H1 (cell line): ENCODE measurements around the gene AGBL4. TPM values are rescaled to one million over a fixed set of nuclear protein-coding genes. Genes with fewer than 3 reads are reported as not detected.

Experiments used
- CTCF ChIA-PET: fragments of 300-600 bp; sonication (Branson Sonifier 250); formaldehyde crosslinking; loops from one replicate; lab custom pipeline; 2021; ENCODE audit not compliant: partially characterized antibody; lab: Charles Lee
- POLR2A ChIA-PET: fragments of 300-600 bp; sonication (Branson Sonifier 250); formaldehyde crosslinking; loops from one replicate; lab custom pipeline; 2021; ENCODE audit warnings: inconsistent platforms; ENCODE audit not compliant: partially characterized antibody; lab: Charles Lee
- DNase-seq, 2 experiments: peaks; one replicate each; pipeline versions ENCODE4 v3.0.0 to v3.0.0-alpha.2; 2010 to 2022; ENCODE audit warnings: low spot score in 2 of 2, low read depth in 1 of 2, mixed read lengths in 1 of 2
- FAIRE-seq: peaks from 2 replicates; lab custom pipeline; 2011; peaks lifted over from hg19 to GRCh38; lab: Jason Lieb, UNC
- H2AFZ ChIP-seq: 2 replicates; pipeline ENCODE4 v1.8.1; 2012; ENCODE audit warnings: low read length, inconsistent platforms
- H2AK5ac ChIP-seq: 2 replicates; pipeline ENCODE4 v1.6.1; 2013; ENCODE audit warnings: low read depth, low read length
- H2BK120ac ChIP-seq: replicated peaks from 2 replicates; pipeline ENCODE3; 2013; ENCODE audit warnings: low read depth, low read length, inconsistent platforms
- H2BK12ac ChIP-seq: 2 replicates; pipeline ENCODE4 v1.6.1; 2013; ENCODE audit warnings: low read depth, low read length
- H2BK15ac ChIP-seq: 2 replicates; pipeline ENCODE4 v1.6.1; 2013; ENCODE audit warnings: low read length
- H2BK20ac ChIP-seq: 2 replicates; pipeline ENCODE4 v1.6.1; 2013; ENCODE audit warnings: low read length
- H2BK5ac ChIP-seq: 2 replicates; pipeline ENCODE4 v1.6.1; 2013; ENCODE audit warnings: low read depth, low read length
- H3K14ac ChIP-seq: 2 replicates; pipeline ENCODE4 v1.6.1; 2013; ENCODE audit warnings: inconsistent platforms; ENCODE audit not compliant: insufficient read length
- H3K18ac ChIP-seq: 2 replicates; pipeline ENCODE4 v1.6.1; 2013; ENCODE audit warnings: low read length; ENCODE audit errors: extremely low read depth
- H3K23ac ChIP-seq: 2 replicates; pipeline ENCODE4 v1.6.1; 2013; ENCODE audit warnings: inconsistent platforms; ENCODE audit not compliant: insufficient read length
- H3K23me2 ChIP-seq: 2 replicates; pipeline ENCODE4 v1.6.1; 2013; ENCODE audit warnings: low read depth, low read length
- H3K27ac ChIP-seq: 2 replicates; pipeline ENCODE4 v1.6.1; 2011; ENCODE audit warnings: low read depth, low read length, inconsistent platforms
- H3K27me3 ChIP-seq, 4 experiments: replicated peaks in 1 of 4; 1 replicate in 1 of 4; 2 replicates in 3 of 4; pipeline versions ENCODE4 v1.6.1 to v1.8.1; 2011 to 2013; ENCODE audit warnings: low read length in 3 of 4, mild to moderate bottlenecking in 3 of 4, inconsistent platforms in 2 of 4, mixed read lengths in 2 of 4, moderate library complexity in 1 of 4; ENCODE audit not compliant: control insufficient read depth in 3 of 4, insufficient read depth in 3 of 4; ENCODE audit errors: extremely low read depth in 1 of 4
- H3K36me3 ChIP-seq, 4 experiments: 2 replicates each; pipeline versions ENCODE4 v1.6.1 to v1.8.1; 2011 to 2013; ENCODE audit warnings: mild to moderate bottlenecking in 4 of 4, low read length in 3 of 4, moderate library complexity in 2 of 4, control low read depth in 1 of 4, inconsistent platforms in 1 of 4; ENCODE audit not compliant: insufficient read depth in 4 of 4, control insufficient read depth in 2 of 4
- H3K4ac ChIP-seq: replicated peaks from 2 replicates; pipeline ENCODE3; 2013; ENCODE audit warnings: low read length, low read depth, mixed read lengths, inconsistent platforms; ENCODE audit not compliant: insufficient read length
- H3K4me1 ChIP-seq, 4 experiments: replicated peaks in 1 of 4; 1 replicate in 1 of 4; 2 replicates in 3 of 4; pipeline versions ENCODE4 v1.6.1 to v1.8.1; 2011 to 2013; ENCODE audit warnings: low read length in 3 of 4, inconsistent platforms in 2 of 4, mixed read lengths in 1 of 4; ENCODE audit not compliant: insufficient read depth in 4 of 4, control insufficient read depth in 3 of 4
- H3K4me2 ChIP-seq, 2 experiments: 2 replicates each; pipeline versions ENCODE4 v1.6.1 to v1.8.1; 2011 to 2013; ENCODE audit warnings: low read depth in 2 of 2, low read length in 2 of 2, control low read depth in 1 of 2, inconsistent platforms in 1 of 2, mild to moderate bottlenecking in 1 of 2; ENCODE audit not compliant: insufficient read depth in 1 of 2
- H3K4me3 ChIP-seq, 4 experiments: fragments of 200-600, 300-600 bp in 1 of 4; sonication (generic), shearing (Covaris generic), sonication (Bioruptor Twin) in 1 of 4; 2 replicates each; pipeline versions ENCODE4 v1.5.1 to v1.8.1; 2011 to 2016; ENCODE audit warnings: low read length in 4 of 4, low read depth in 3 of 4, control low read depth in 2 of 4, inconsistent platforms in 2 of 4, mild to moderate bottlenecking in 2 of 4, mixed read lengths in 1 of 4, moderate library complexity in 1 of 4; ENCODE audit not compliant: insufficient read depth in 2 of 4; ENCODE audit errors: extremely low read depth in 1 of 4
- H3K56ac ChIP-seq: replicated peaks from 2 replicates; pipeline ENCODE3; 2013; ENCODE audit warnings: low read depth, mild to moderate bottlenecking, mixed read lengths, low read length, inconsistent platforms; ENCODE audit not compliant: insufficient read length
- H3K79me1 ChIP-seq: 2 replicates; pipeline ENCODE4 v1.6.1; 2013; ENCODE audit warnings: low read depth, low read length, control low read depth
- H3K79me2 ChIP-seq, 2 experiments: 2 replicates each; pipeline versions ENCODE4 v1.6.1 to v1.8.1; 2012 to 2013; ENCODE audit warnings: low read length in 2 of 2, mild to moderate bottlenecking in 2 of 2, inconsistent platforms in 1 of 2; ENCODE audit not compliant: insufficient read depth in 2 of 2, control insufficient read depth in 1 of 2
- H3K9ac ChIP-seq, 4 experiments: replicated peaks in 1 of 4; 1 replicate in 1 of 4; 2 replicates in 3 of 4; pipeline versions ENCODE4 v1.6.1 to v1.8.1; 2011 to 2013; ENCODE audit warnings: low read depth in 3 of 4, low read length in 3 of 4, control low read depth in 2 of 4, mild to moderate bottlenecking in 2 of 4, moderate library complexity in 2 of 4, inconsistent platforms in 1 of 4; ENCODE audit errors: extremely low read depth in 1 of 4
- H3K9me3 ChIP-seq, 2 experiments: 2 replicates each; pipeline versions ENCODE4 v1.6.1 to v1.8.1; 2012 to 2013; ENCODE audit warnings: mild to moderate bottlenecking in 2 of 2, moderate library complexity in 2 of 2, control low read depth in 1 of 2, inconsistent platforms in 1 of 2, low read depth in 1 of 2, low read length in 1 of 2, mixed read lengths in 1 of 2; ENCODE audit not compliant: insufficient read depth in 2 of 2
- H4K20me1 ChIP-seq, 2 experiments: replicated peaks in 1 of 2; 2 replicates each; pipeline versions ENCODE3 to v1.8.1; 2011 to 2013; ENCODE audit warnings: inconsistent platforms in 2 of 2, low read length in 2 of 2, mild to moderate bottlenecking in 1 of 2; ENCODE audit not compliant: insufficient read depth in 2 of 2, control insufficient read depth in 1 of 2
- H4K5ac ChIP-seq: 2 replicates; pipeline ENCODE4 v1.6.1; 2013; ENCODE audit warnings: low read length, low read depth, mixed read lengths, inconsistent platforms; ENCODE audit not compliant: insufficient read length
- H4K8ac ChIP-seq: 2 replicates; pipeline ENCODE4 v1.8.0; 2013; ENCODE audit warnings: mild to moderate bottlenecking, moderate library complexity, low read length, inconsistent platforms; ENCODE audit not compliant: insufficient read depth; ENCODE audit errors: extremely low read depth
- H4K91ac ChIP-seq: replicated peaks from 2 replicates; pipeline ENCODE3; 2013; ENCODE audit warnings: low read length, mixed read lengths, inconsistent platforms; ENCODE audit not compliant: insufficient read length
- ATF2 ChIP-seq: IDR thresholded peaks from 2 replicates; pipeline ENCODE4 v1.6.1; 2012; ENCODE audit warnings: low read length, inconsistent platforms
- EP300 ChIP-seq, 2 experiments: IDR thresholded peaks; 1 replicate in 1 of 2; 2 replicates in 1 of 2; pipeline ENCODE4 v1.6.1; 2011 to 2012; ENCODE audit warnings: low read depth in 2 of 2, low read length in 2 of 2, mild to moderate bottlenecking in 2 of 2, borderline replicate concordance in 1 of 2, inconsistent platforms in 1 of 2, moderate library complexity in 1 of 2
- HDAC2 ChIP-seq, 2 experiments: fragments of 300-600 bp in 1 of 2; sonication (generic) in 1 of 2; IDR thresholded peaks; 2 replicates each; pipeline ENCODE4 v1.6.1; 2011 to 2012; ENCODE audit warnings: low read depth in 2 of 2, low read length in 2 of 2, mild to moderate bottlenecking in 2 of 2, moderate library complexity in 2 of 2, borderline replicate concordance in 1 of 2, inconsistent platforms in 1 of 2
- POLR2AphosphoS5 ChIP-seq: IDR thresholded peaks from 2 replicates; pipeline ENCODE4 v1.6.1; 2011; ENCODE audit warnings: low read depth, low read length
- SAP30 ChIP-seq: fragments of 300-600 bp; sonication (generic); IDR thresholded peaks from 2 replicates; pipeline ENCODE4 v1.7.1; 2012; ENCODE audit warnings: low read length, moderate library complexity, mild to moderate bottlenecking, inconsistent platforms; ENCODE audit not compliant: insufficient read depth, insufficient replicate concordance
- TAF1 ChIP-seq: IDR thresholded peaks from 2 replicates; pipeline ENCODE4 v1.6.1; 2011; ENCODE audit warnings: mild to moderate bottlenecking, low read depth, low read length
- TBP ChIP-seq: IDR thresholded peaks from 2 replicates; pipeline ENCODE4 v1.6.1; 2011; ENCODE audit warnings: low read depth, low read length, improper control_type of control experiment
- TEAD4 ChIP-seq: IDR thresholded peaks from 2 replicates; pipeline ENCODE4 v1.6.1; 2012; ENCODE audit warnings: low read depth, low read length, inconsistent platforms, mixed read lengths
- WGBS, 2 experiments: shearing (Covaris generic) in 1 of 2; methylation state at CpG; one replicate each; pipeline versions ENCODE4 v1.1.6 to v1.1.7; 2013 to 2015; ENCODE audit warnings: low lambda C conversion rate in 2 of 2, mixed read lengths in 2 of 2, inconsistent platforms in 1 of 2, low coverage in 1 of 2, missing lambda C conversion rate in 1 of 2; ENCODE audit not compliant: insufficient replicate concordance in 2 of 2, insufficient coverage in 1 of 2, insufficient read length in 1 of 2; ENCODE audit errors: extremely low coverage in 1 of 2, missing lambda C conversion rate in 1 of 2; 5-methylcytosine and 5-hydroxymethylcytosine counted together
- polyA plus RNA-seq, 7 experiments: library from polyadenylated mRNA; depleted of rRNA in 3 of 7; stranded (reverse) in 5 of 7; unstranded in 2 of 7; fragments of >200 nt in 5 of 7; fragments of 200-250 nt in 2 of 7; gene quantifications; 1 replicate in 5 of 7; 2 replicates in 1 of 7; 4 replicates in 1 of 7; pipeline versions ENCODE4 v1.2.1 to v1.2.3, GENCODE V29; 2011 to 2013; ENCODE audit warnings: missing spikeins in 2 of 7, mixed read lengths in 2 of 7
- total RNA-seq: library from RNA; stranded (reverse); fragmentation: NEBNext Ultra II Directional; extraction: Animal tissue kit (Norgen Biotek cat#: 25700); gene quantifications from 2 replicates; pipeline ENCODE4 v1.2.1, GENCODE V29; 2021

The AGBL4 gene
- total and polyA plus RNA-seq, 2 of the 8 experiments (the other 6 are each of a cell fraction or from before 2014, with no cell fraction given), result 0.41 to 0.45 TPM

- H3K79me2 ChIP-seq, result no peaks in the 10 kb centered on the region
- H2BK20ac ChIP-seq, result no peak overlapping the region
- H2AK5ac ChIP-seq, result no peak overlapping the region
- no peak overlapping the region for H3K56ac ChIP-seq
- H3K79me1 ChIP-seq, result no peaks in the 10 kb centered on the region
- POLR2A ChIA-PET, result no interaction called here
- H3K18ac ChIP-seq, result no peak overlapping the region
- no peak overlapping the region for H4K5ac ChIP-seq
- CTCF ChIA-PET, result no interaction called here
- WGBS, 2 experiments, result 85% methylated on average over 3 of the region's 3 CpGs; no CpG with 5 or more reads in 1 of the 2 experiments
- no peaks in the 10 kb centered on the region for H4K20me1 ChIP-seq
- H2AFZ ChIP-seq, result no peak overlapping the region
- no peak overlapping the region for H3K9ac ChIP-seq
- no peak overlapping the region for H2BK120ac ChIP-seq
- H2BK12ac ChIP-seq, result no peak overlapping the region
- no peak overlapping the region for H2BK15ac ChIP-seq
- H3K9me3 ChIP-seq, result no peaks in the 10 kb centered on the region
- H4K91ac ChIP-seq, result no peak overlapping the region
- H3K36me3 ChIP-seq, result no peaks in the 10 kb centered on the region
- no peak overlapping the region for H3K14ac ChIP-seq
- no peak overlapping the region for H3K27ac ChIP-seq
- H3K4me2 ChIP-seq, result no peak overlapping the region
- no peak overlapping the region for H4K8ac ChIP-seq
- H3K4me1 ChIP-seq, result peaks cover 0 to 5% (median 0%) of the 10 kb centered on the region in 4 experiments; a peak in 2 of 7 replicates
- FAIRE-seq (no peak), DNase-seq (no peak)
- H3K4ac ChIP-seq, result no peak overlapping the region
- no peak overlapping the region for H3K4me3 ChIP-seq
- H3K23ac ChIP-seq, result no peak overlapping the region
- no peak overlapping the region for H2BK5ac ChIP-seq
- H3K27me3 ChIP-seq, result no peaks in the 10 kb centered on the region
- no peaks in the 10 kb centered on the region for H3K23me2 ChIP-seq
- TF ChIP-seq POLR2AphosphoS5, result no peak
- TF ChIP-seq TAF1, result no peak
- TF ChIP-seq EP300 (IDR thresholded peaks at IDR 0.05; ENCODE audit: borderline replicate concordance in 1 of 2, low read depth in 2 of 2, low read length in 2 of 2), result no peak
- TF ChIP-seq TBP, result no peak
- no peak for TF ChIP-seq ATF2
- TF ChIP-seq SAP30, result no peak
- TF ChIP-seq HDAC2 (IDR thresholded peaks at IDR 0.05; ENCODE audit: borderline replicate concordance in 1 of 2, low read depth in 2 of 2, low read length in 2 of 2), result no peak
- no peak for TF ChIP-seq TEAD4
These were observed 1179.6 kb downstream of the AGBL4 start for GRCh38 chr1:48844187-48844586.
